GM19438 (cell line): ENCODE results near the gene KCNK7.
"Not testable (repeated sequence)": the region's sequence is repeated elsewhere in the genome, so short reads cannot be mapped to it uniquely, and the experiment has no call there.

Experiments
- ATAC-seq: cut with Tn5 transposase; IDR thresholded peaks from one replicate; pipeline ENCODE4 v1.9.1; 2021; ENCODE audit warnings: low read depth; ENCODE audit not compliant: unreplicated experiment

Gene KCNK7

GRCh38 chr11:65595543-65596281 lies at the start of gene KCNK7:
TSS of gene KCNK7 (minus strand) at chr11:65595800. CDS start at chr11:65595772, 28 bp downstream.
- no peak for ATAC-seq

- no peak for ATAC-seq
Observed at GRCh38 chr11:65644837-65645236, 49.2 kb upstream of the KCNK7 start.

GRCh38 chr11:65643971-65644370 lies 48.4 kb upstream of the KCNK7 start:
- no peak for ATAC-seq

GRCh38 chr11:65642014-65642671 lies 46.5 kb upstream of the KCNK7 start:
- no peak for ATAC-seq

- ATAC-seq, result no peak
Observed at GRCh38 chr11:65641297-65642013, 45.9 kb upstream of the KCNK7 start.

GRCh38 chr11:65640483-65641296 lies 45.1 kb upstream of the KCNK7 start:
- ATAC-seq, result peak; percentile 5

GRCh38 chr11:65639623-65640482 lies 44.3 kb upstream of the KCNK7 start:
- ATAC-seq, result peak; percentile 39

- not testable (repeated sequence) for ATAC-seq
Observed at GRCh38 chr11:65639228-65639597, 43.6 kb upstream of the KCNK7 start.

GRCh38 chr11:65637794-65638419 lies 42.3 kb upstream of the KCNK7 start, which contains the start of gene SIPA1:
TSS of gene SIPA1 (plus strand) at chr11:65638101. CDS start at chr11:65640922, 2,821 bp downstream.
- peak; percentile 32 for ATAC-seq

GRCh38 chr11:65637032-65637557 lies 41.5 kb upstream of the KCNK7 start:
- no peak for ATAC-seq

GRCh38 chr11:65636108-65637031 lies 40.8 kb upstream of the KCNK7 start:
- no peak for ATAC-seq

GRCh38 chr11:65634905-65635731 lies 39.5 kb upstream of the KCNK7 start:
- ATAC-seq, result no peak

- no peak for ATAC-seq
Observed at GRCh38 chr11:65634440-65634839, 38.8 kb upstream of the KCNK7 start.

- no peak for ATAC-seq
Observed at GRCh38 chr11:65634109-65634436, 38.5 kb upstream of the KCNK7 start.

- no peak for ATAC-seq
Observed at GRCh38 chr11:65633390-65634108, 37.9 kb upstream of the KCNK7 start.

- no peak for ATAC-seq
Observed at GRCh38 chr11:65630215-65630614, 34.6 kb upstream of the KCNK7 start.

GRCh38 chr11:65629579-65629978 lies 34.0 kb upstream of the KCNK7 start:
- no peak for ATAC-seq
